NCI-H446 (cell line): ENCODE results near the gene FGF18.
"Not testable (repeated sequence)": the region's sequence is repeated elsewhere in the genome, so short reads cannot be mapped to it uniquely, and the experiment has no call there.

ENCODE experiments used
- DNase-seq, 2 experiments: peaks; one replicate each; lab custom pipeline; 2025; lab: John Stamatoyannopoulos, UW

The FGF18 gene

DNA sequence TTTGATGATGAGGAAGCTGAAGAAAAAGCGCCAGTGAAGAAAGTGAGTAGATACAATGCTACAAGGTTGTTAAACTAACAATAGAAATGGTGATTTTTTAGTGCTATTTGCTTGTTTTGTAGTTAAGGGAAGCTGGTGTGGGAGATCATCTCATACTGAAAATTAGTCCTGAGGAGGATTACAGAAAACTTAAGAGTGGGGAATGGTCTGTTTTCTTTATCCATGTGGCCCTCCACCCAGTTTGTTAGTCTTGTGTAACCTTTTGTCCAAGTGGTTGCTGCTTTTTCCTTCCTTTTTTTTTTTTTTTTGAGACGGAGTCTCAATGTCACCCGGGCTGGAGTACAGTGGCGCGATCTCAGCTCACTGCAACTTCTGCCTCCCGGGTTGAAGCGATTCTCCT is 19.3 kb upstream of the FGF18 start:
- no peak for DNase-seq

DNA sequence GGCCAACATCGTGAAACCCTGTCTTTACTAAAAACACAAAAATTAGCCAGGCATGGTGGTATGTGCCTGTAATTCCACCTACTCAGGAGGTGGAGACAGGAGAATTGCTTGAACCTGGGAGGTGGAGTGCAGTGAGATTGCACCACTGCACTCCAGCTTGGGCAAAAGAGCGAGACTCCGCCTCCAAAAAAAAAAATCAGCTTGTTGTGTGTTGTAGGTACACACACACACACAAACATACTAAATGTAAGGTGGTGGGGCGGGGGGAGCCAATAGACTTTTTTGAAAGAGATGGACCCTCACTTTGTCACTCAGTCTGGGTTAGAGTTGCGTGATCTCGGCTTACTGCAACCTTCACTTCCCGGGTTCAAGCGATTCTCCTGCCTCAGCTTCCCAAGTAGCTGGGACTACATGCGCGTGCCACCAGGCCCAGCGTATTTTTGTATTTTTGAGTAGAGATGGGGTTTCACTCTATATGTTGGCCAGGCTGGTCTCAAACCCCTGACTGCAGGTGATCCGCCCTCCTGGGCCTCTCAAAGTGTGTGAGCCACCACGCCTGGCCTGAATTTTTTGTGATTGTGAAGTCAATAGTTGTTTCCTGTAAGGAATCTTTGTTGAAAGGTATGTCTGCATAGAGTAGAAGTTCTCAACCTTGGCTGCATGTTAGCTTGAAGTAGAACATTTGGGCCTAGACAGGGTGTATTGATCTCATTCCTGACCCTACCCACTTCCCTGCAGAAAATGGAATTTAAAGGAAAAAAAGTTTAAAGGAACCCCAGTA is 18.1 kb upstream of the FGF18 start:
- no peak for DNase-seq

DNA sequence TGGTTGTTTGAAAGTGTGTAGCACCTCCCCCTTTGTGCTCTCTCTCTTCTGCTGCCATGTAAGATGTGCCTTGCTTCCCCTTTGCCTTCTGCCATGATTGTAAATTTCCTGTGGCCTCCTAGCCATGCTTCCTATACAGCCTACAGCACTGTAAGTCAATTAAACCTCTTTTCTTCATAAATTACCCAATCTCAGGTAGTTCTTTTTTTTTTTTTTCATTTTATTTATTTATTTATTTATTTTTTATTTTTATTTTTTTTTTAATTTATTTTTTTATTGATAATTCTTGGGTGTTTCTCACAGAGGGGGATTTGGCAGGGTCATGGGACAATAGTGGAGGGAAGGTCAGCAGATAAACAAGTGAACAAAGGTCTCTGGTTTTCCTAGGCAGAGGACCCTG is 16.7 kb upstream of the FGF18 start:
- not testable (repeated sequence) for DNase-seq

DNA sequence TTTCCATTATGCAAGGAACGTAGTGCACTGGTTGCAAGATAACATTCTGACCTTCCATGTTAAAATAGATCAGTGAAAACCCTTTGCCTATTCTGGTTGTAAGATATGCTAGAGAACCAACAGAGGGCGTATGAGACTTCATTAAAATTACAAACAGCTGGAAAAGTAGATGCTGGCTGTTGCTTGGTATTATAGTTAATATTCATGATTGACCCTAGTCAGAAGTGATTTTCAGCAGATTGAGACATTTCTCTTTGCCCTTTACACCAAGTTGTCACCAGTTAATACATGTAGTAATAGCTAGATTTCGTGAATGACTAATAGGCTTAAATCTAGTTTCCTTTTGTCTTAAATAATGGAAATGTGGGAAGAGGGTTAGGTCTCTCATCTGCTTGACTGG is 13.8 kb upstream of the FGF18 start:
- no peak for DNase-seq

DNA sequence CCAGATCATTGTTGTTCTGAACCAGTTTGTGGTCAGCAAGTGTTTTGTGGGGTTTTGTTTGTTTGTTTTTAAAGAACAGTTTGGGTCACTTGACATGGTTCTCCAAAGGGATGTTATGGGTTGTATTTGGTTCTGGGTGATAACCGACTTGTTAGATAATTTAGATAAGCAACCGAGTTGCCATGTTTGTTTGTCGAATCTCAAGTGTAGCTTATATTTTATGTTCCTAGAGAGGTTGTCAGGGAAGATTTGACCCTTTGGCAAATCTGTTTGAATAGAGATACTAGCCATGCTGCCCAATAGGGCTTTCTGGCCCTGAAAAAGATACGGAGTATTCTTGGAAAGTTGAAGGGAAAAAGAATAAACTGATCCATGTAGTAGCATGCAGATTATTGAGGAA is 12.2 kb upstream of the FGF18 start:
- DNase-seq, result no peak

DNA sequence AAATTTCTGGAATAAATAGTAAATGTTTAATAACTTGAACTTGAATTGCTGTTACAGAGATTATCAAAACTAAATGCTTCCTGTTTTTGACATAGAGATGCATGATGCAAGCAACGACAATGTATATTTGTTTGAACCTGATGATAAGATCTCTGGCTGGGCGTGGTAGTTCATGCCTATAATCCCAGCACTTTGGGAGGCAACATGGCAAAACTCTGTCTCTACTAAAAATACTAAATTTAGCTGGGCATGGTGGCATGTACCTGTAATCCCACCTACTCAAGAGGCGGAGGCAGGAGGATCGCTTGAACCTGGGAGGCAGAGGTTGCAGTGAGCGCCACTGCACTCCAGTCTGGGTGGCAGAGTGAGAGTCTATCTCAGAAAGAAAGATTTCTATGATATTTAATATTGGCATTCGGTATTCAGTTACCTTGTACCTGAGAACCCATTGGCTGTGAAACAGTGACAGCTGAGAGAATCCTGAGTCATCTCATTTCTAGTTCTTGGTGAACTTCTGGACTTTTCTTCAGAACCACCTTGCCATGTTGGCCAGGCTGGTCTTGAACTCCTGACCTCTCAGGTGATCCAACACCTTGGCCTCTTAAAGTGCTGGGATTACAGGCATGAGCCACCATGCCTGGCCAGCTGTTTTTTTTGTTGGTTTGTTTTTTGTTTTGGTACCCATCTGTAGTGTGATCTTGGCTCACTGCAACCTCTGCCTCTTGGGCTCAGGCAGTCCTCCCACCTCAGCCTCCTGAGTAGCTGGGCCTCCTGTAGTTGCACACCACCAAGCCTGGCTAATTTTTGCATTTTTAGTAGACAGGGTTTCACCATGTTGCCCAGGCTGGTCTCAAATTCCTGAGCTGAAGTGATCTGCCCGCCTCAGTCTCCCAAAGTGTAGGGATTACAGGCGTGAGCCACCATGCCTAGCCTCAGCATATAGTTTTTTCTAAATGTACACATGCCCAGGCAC is 10.0 kb upstream of the FGF18 start:
- DNase-seq, result no peak

DNA sequence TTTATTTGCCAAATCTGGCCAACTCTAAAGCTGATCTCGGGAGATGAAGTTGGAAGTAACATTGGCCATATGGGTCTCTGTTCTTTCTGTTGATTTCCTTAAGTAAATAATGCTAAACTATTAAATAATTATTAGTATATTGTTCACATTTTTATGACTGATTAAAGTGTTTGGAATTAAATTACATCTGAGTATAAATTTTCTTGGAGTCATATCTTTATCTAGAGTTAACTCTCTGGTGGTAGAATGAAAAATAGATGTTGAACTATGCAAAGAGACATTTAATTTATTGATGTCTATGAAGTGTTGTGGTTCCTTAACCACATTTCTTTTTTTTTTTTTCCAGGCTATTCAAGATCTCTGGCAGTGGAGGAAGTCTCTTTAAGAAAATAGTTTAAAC is 9.3 kb upstream of the FGF18 start:
- DNase-seq, result no peak

DNA sequence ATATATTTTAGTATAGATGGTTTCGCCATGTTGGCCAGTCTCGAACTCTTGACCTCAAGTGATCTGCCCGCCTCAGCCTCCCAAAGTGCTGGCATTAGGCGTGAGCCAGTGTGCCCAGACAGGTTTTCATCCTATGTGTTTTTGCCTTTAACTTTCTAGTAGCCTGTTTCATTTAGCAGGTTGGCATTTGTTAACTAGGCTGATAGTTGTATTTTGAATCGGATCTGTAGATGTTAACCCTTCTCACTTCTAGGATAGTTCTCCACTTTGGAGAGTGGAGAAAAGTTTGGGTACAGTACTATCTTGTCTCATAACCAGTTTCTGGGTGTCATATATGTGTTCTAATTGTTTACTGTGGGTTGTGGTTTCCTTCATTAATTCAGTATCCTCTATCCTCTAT is 7.3 kb upstream of the FGF18 start:
- no peak for DNase-seq

DNA sequence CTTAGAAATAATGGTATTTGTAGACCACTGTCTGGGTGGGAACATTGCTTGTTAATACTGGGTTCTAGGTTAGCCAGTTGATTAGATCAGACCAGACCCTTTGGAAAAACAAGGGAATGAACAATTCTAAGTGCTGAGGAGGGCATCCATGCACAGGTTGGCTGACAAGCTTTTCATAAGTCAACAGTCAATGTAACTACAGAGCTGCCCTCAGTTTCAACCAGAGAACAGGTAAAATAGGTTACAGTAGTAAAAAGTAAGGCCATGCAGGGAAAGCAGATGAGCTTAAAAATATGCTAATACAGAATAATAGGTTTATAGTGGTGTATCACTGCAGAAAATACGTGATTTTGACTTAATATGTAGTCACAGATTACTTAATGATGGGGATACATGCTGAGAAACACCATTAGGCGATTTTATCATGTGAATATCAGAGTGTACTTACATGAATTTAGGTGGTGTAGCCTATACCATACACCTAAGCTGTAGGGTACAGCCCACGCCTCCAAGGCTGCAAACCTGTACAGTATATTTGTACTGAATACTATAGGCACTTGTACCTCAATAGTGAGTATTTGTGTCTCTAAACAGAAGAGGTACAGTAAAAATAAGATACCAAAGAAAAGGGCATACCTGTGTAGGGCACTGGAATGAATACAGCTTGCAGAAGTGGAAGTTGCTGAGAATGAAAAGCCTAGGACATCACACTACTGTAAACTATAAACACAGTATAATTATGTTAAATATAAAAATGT is 6.1 kb upstream of the FGF18 start:
- DNase-seq, result no peak

DNA sequence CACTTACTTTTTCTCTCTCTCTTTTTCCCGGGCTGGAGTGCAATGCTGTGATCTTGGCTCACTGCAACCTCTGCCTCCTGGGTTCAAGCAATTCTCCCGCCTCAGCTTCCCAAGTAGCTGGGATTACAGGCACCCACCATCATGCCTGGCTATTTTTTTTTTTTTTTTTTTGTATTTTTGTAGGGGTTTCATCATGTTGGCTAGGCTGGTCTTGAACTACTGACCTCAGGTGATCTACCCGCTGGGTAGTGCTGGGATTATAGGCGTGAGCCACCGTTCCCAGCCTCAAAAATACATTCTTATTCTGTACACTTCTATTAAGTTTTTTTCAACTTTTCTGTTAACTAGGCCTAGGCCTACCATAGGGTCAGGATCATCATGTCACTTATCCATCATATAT is 5.5 kb upstream of the FGF18 start:
- not testable (repeated sequence) for DNase-seq

DNA sequence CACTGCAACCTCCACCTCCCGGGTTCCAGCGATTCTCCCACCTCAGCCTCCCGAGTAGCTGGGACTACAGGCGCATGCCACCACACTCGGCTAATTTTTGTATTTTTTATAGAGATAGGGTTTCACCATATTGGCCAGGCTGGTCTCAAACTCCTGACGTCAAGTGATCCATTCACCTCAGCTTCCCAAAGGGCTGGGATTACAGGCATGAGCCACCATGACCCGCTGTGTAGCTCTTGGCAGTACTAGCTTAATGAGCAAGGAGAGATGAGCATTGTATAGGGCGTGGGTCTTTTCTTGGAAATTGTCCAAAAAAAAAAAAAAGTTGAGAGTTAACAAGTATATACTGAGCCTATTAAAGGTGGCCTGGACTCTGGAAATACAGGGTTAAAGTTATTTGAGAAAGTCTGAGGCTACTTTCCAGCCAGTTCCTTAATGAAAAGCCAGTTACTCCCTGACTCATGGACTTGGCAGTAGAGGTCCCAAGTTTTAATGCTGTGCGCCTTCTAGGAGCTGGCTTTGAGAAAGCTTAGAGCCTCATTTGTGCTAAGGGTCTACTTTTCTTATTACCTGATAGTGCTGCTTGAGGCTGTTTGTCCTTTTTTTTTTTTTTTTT is 4.2 kb upstream of the FGF18 start:
- DNase-seq, result no peak

DNA sequence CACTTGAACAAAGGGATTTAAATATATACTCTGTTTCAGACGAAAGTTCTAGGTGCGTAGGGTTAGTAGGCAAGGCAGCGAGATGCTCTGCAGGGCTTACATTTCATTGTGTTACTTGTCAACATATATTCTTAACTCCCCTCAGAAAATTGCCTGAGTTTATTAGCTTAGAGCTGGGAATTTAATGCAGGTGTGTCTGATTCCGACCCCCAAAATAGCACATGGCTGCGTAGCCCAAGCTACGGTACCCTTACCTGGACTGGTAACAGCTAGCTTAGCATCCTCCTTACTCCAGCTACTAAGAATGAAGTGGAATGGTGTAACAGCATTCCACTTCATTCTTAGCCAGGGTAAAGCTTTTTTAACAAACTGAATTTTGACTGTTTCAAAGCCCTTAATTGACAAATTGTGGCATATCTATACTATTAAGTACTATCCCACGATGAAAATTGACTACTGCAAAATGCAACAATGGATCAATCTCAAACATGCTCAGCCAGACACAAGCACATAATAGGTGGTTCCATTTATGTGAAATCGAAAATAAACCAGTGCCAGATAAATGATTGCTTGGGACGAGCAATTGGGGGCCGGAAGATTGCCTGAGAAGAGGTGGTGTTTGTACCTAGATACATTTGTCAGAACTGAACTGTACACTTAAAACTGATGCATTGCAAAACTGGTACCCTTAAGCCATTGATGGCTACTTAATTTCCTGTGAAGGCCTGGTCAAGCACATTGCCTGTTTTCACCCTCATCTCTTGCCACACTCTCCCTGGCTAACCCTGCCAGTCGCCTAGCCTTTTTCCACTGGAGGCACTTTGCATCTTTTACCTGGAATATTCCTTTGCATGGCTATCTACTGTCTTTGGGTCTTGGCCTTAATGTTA is 3.0 kb upstream of the FGF18 start:
- no peak for DNase-seq

DNA sequence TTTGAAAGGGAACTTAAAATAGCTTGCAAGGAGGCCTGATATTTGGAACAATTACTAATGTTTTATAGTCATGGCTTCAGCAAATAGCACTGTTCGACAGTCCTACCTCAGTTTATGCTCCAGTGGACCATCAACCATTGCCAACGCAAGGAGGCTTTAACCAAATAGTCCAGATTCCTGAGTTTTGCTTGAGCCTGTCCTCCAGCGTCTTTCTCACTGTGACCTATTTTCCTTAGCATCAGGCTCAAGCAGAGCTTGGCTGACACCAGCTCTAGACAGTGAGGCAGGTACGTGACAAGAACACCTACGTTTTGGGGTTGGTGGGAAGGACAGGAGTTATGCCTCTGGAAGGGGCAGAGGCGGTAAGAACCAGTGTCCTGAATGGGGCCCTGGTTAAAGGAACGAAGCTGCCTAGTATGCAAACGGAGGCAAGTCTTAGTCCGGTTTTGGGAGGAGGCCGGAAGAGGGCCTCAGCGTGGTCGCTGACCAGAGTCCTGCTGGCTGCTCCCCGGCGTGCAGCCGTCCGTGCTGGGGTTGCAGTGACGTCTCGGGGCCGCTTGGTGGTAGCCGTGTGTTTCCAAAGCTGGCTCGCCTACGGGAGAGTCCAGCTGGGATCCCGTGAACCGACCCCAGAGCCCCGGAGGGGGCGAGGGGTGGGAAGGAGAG is 998 bp upstream of the FGF18 start:
- peak in 1 of 2 experiments; percentile 57 for DNase-seq

DNA sequence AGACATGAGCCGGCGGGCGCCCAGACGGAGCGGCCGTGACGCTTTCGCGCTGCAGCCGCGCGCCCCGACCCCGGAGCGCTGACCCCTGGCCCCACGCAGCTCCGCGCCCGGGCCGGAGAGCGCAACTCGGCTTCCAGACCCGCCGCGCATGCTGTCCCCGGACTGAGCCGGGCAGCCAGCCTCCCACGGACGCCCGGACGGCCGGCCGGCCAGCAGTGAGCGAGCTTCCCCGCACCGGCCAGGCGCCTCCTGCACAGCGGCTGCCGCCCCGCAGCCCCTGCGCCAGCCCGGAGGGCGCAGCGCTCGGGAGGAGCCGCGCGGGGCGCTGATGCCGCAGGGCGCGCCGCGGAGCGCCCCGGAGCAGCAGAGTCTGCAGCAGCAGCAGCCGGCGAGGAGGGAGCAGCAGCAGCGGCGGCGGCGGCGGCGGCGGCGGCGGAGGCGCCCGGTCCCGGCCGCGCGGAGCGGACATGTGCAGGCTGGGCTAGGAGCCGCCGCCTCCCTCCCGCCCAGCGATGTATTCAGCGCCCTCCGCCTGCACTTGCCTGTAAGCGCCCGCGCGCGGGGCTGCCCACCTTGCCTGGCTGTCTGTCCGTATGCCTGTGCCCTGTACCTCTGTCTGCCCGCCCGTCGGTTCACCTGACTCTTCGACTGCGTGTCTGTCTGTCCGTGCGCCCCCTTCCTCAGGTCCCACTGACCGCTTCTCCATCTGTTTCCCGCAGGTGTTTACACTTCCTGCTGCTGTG is 412 bp downstream of the FGF18 start:
- DNase-seq, result peak in 1 of 2 experiments; percentile 24

DNA sequence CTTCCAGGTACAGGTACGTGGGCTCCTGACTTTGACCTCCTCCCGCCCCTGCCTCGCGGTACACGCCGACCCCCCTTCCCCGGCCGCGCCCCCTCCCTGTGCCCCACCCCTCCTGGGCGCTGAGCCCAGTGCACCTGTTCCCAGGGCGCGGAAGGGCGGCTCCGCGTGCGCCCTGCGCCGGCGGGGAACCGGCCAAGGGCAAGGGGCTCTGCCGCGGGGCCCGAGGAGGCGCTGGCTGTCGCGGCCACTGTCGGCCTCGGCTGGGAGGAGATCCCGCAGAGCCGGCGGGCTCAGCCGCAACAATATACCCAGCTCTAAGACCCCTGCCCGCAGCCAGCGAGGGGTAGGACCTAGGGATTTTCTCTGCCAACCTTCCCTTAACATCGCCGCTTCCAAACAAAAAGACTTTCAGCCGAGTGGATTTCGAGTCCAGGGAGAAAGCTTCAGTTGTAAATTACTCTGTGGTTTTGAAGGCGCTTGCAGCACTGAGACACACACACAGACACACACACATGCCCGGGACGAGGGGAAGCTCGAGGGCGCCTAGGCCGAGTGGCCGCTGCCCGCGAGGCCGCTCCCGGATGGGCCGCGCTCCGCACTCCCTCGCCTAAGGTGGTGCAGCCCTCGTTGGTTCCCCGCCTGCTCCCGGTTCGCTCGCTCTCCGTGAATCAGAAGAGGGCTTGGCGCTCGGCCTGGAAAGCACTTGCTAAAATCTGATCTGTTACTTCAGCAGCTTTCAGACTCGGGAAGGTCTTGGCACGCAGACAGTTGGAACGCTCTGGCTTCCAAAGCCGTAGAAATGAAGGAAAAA is 1.2 kb downstream of the FGF18 start:
- peak; percentile 85 to 90 for DNase-seq

DNA sequence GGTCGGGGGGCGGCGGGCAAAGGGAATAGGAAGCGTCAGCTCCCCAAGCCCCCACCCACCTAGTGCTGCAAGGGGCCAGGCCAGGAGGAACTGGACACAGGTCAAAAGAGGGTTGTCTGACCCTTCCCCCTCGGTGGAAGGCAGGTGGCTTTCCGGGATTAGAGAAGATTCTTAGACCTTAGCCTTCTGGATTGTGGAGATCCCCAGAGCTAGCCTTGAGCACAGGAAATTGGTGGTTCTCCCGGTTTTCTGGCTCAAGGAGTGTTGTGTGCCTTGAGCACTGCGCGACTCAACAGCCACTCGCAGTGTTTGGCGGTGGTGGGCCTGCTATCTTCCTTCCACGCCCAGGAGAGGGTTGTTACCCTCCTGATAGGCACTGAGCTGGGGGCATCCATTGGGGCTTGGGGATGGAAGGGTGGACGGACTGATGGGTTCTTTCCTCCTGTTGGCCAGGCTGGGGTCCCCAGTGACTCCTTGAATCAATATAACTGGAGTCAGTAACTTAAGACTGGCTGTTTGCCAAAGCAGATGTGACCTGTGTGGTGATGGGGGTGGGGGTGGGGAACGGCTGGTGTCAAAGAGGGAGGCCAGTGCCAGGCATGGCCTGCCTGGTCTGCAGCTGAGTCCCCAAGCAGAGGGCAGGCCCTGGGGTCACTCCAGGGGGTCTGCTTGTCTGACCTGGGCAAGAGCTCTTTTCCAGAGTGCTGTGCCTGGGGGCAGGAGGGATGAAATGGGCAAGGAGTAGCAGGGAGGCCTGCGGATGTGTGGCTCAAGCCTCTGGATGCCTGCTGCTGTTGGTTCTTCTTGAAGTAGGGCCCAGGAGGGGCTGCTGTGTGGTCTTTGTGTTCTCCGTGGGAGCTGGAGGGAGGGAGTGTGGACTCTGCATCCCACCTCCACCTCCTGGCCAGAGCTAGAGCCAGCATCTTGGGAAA is 2.1 kb downstream of the FGF18 start:
- DNase-seq, result no peak

DNA sequence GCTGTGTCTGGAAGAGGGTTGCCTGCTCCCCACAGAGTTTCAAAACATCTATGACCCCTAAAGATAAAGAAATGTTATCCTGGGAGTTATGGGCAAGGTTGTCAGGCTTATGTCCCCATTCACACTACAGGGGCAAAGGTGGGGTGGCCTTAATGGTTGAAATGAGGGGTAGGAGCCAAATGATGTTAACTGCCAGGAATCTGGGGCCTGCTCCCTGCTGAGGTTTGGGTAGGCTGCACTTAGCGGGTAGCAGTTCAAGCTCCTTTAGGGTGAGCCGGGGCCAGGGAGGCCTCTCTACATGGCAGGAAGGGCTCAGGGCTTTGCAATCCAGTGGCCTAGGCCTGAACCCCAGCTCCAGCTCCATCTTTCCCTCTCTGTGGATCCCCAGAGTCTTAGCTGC is 3.0 kb downstream of the FGF18 start:
- DNase-seq, result no peak
